SJCRH30 (cell line): ENCODE results near the gene NUP58. TPM values are rescaled to one million over a fixed set of nuclear protein-coding genes. Genes with fewer than 3 reads are reported as not detected.

ENCODE experiments used
- DNase-seq, 2 experiments: peaks; one replicate each; pipeline ENCODE4 v3.0.0-alpha.2; 2015 to 2020
- H3K27ac ChIP-seq: fragments of 250-450 bp; sonication (Bioruptor Pico); 2 replicates; pipeline ENCODE4 v1.5.1; 2020; ENCODE audit warnings: mild to moderate bottlenecking, moderate library complexity
- H3K27me3 ChIP-seq: fragments of 250-450 bp; sonication (Bioruptor Pico); 2 replicates; pipeline ENCODE4 v1.5.1; 2020; ENCODE audit warnings: mild to moderate bottlenecking, moderate library complexity
- H3K36me3 ChIP-seq: fragments of 250-450 bp; sonication (Bioruptor Pico); 2 replicates; pipeline ENCODE4 v1.5.1; 2020; ENCODE audit warnings: mild to moderate bottlenecking, moderate library complexity
- H3K4me1 ChIP-seq: fragments of 250-450 bp; sonication (Bioruptor Pico); 2 replicates; pipeline ENCODE4 v1.5.1; 2020; ENCODE audit warnings: mild to moderate bottlenecking, moderate library complexity
- H3K4me3 ChIP-seq: fragments of 250-450 bp; sonication (Bioruptor Pico); 2 replicates; pipeline ENCODE4 v1.5.1; 2020; ENCODE audit warnings: mild to moderate bottlenecking, moderate library complexity
- H3K9me3 ChIP-seq: fragments of 250-450 bp; sonication (Bioruptor Pico); replicated peaks from 2 replicates; pipeline ENCODE4 v1.5.1; 2020; ENCODE audit warnings: mild to moderate bottlenecking, moderate library complexity
- total RNA-seq: library from RNA; depleted of rRNA; stranded (reverse); fragments of >200 nt; shearing (Covaris generic); gene quantifications from 2 replicates; pipeline ENCODE4 v1.2.3, GENCODE V29; 2014; rRNA removed

The NUP58 gene
- total RNA-seq, result 109 and 124 TPM in 2 replicates

GRCh38 chr13:25301347-25302113, at the start of gene NUP58:
NUP58 (plus strand) TSS chr13:25301625; CDS start chr13:25301774, 149 bp downstream.
- no peaks in the 10 kb centered on the region for H3K9me3 ChIP-seq
- peaks cover 23% of the 10 kb centered on the region for H3K36me3 ChIP-seq
- peak within 1 kb of the TSS; percentile 83 for H3K27ac ChIP-seq
- H3K4me1 ChIP-seq, result peaks cover 3% of the 10 kb centered on the region; the same call in 1 of the 2 replicates
- H3K27me3 ChIP-seq, result no peaks in the 10 kb centered on the region
- H3K4me3 ChIP-seq, result peak within 1 kb of the TSS; percentile 80
- peak; percentile 96 for DNase-seq

- Histone ChIP-seq H3K4me3 (no peak overlapping the region), H3K9me3 (no peaks in the 10 kb centered on the region), H3K27ac (no peak overlapping the region), H3K4me1 (no peaks in the 10 kb centered on the region), H3K36me3 (peaks cover 18% of the 10 kb centered on the region), H3K27me3 (no peaks in the 10 kb centered on the region)
- no peak for DNase-seq
These were observed 49.2 kb upstream of the NUP58 start for GRCh38 chr13:25252225-25252624.

GRCh38 chr13:25252752-25253151, 48.7 kb upstream of the NUP58 start:
- Histone ChIP-seq H3K36me3 (peaks cover 22% of the 10 kb centered on the region), H3K9me3 (no peaks in the 10 kb centered on the region), H3K4me1 (no peaks in the 10 kb centered on the region), H3K27me3 (no peaks in the 10 kb centered on the region), H3K27ac (no peak overlapping the region), H3K4me3 (no peak overlapping the region)
- no peak for DNase-seq

GRCh38 chr13:25253702-25254101, 47.7 kb upstream of the NUP58 start:
- no peak for DNase-seq
- no peaks in the 10 kb centered on the region for H3K9me3 ChIP-seq
- H3K36me3 ChIP-seq, result peaks cover 25% of the 10 kb centered on the region

GRCh38 chr13:25262261-25262660, 39.2 kb upstream of the NUP58 start:
- DNase-seq, result no peak
- Histone ChIP-seq H3K27me3 (no peaks in the 10 kb centered on the region), H3K4me3 (no peak overlapping the region), H3K4me1 (no peaks in the 10 kb centered on the region), H3K27ac (no peak overlapping the region), H3K9me3 (no peaks in the 10 kb centered on the region), H3K36me3 (peaks cover 35% of the 10 kb centered on the region)

More at GRCh38 chr13:25253702-25254101, 47.7 kb upstream of the NUP58 start:
- H3K27me3 ChIP-seq, result no peaks in the 10 kb centered on the region
- no peak overlapping the region for H3K4me3 ChIP-seq
- H3K4me1 ChIP-seq, result no peaks in the 10 kb centered on the region
- no peak overlapping the region for H3K27ac ChIP-seq

GRCh38 chr13:25266706-25267105, 34.7 kb upstream of the NUP58 start:
- no peak overlapping the region for H3K27ac ChIP-seq
- no peaks in the 10 kb centered on the region; the same call in 1 of the 2 replicates for H3K4me1 ChIP-seq
- no peaks in the 10 kb centered on the region for H3K9me3 ChIP-seq
- no peak for DNase-seq
- no peak overlapping the region for H3K4me3 ChIP-seq
- no peaks in the 10 kb centered on the region for H3K27me3 ChIP-seq
- H3K36me3 ChIP-seq, result peaks cover 28% of the 10 kb centered on the region

- Histone ChIP-seq H3K4me3 (no peak overlapping the region), H3K9me3 (no peaks in the 10 kb centered on the region), H3K27me3 (no peaks in the 10 kb centered on the region), H3K36me3 (peaks cover 20% of the 10 kb centered on the region), H3K4me1 (no peaks in the 10 kb centered on the region; the same call in 1 of the 2 replicates), H3K27ac (no peak overlapping the region)
- no peak for DNase-seq
These were observed 33.7 kb upstream of the NUP58 start for GRCh38 chr13:25267715-25268114.

GRCh38 chr13:25268561-25268960, 32.9 kb upstream of the NUP58 start:
- no peaks in the 10 kb centered on the region for H3K9me3 ChIP-seq
- no peak overlapping the region for H3K27ac ChIP-seq
- no peak for DNase-seq
- no peaks in the 10 kb centered on the region for H3K27me3 ChIP-seq
- no peaks in the 10 kb centered on the region; the same call in 1 of the 2 replicates for H3K4me1 ChIP-seq
- no peak overlapping the region for H3K4me3 ChIP-seq
- peaks cover 15% of the 10 kb centered on the region for H3K36me3 ChIP-seq

- Histone ChIP-seq H3K4me3 (no peak overlapping the region), H3K27ac (no peak overlapping the region), H3K9me3 (no peaks in the 10 kb centered on the region), H3K27me3 (no peaks in the 10 kb centered on the region), H3K4me1 (no peaks in the 10 kb centered on the region), H3K36me3 (peaks cover 9% of the 10 kb centered on the region; the same call in 1 of the 2 replicates)
- no peak for DNase-seq
These were observed 24.7 kb upstream of the NUP58 start for GRCh38 chr13:25276748-25277147.

- H3K9me3 ChIP-seq, result no peaks in the 10 kb centered on the region
- no peak overlapping the region for H3K4me3 ChIP-seq
- H3K4me1 ChIP-seq, result no peaks in the 10 kb centered on the region
- H3K27me3 ChIP-seq, result no peaks in the 10 kb centered on the region
- no peak for DNase-seq
- peaks cover 2% of the 10 kb centered on the region for H3K36me3 ChIP-seq
- no peak overlapping the region for H3K27ac ChIP-seq
These were observed 21.0 kb upstream of the NUP58 start for GRCh38 chr13:25280396-25280795.

- DNase-seq, result no peak
- Histone ChIP-seq H3K36me3 (peaks cover 2% of the 10 kb centered on the region), H3K4me3 (no peak overlapping the region), H3K27ac (no peak overlapping the region), H3K4me1 (no peaks in the 10 kb centered on the region), H3K27me3 (no peaks in the 10 kb centered on the region), H3K9me3 (no peaks in the 10 kb centered on the region)
These were observed 20.1 kb upstream of the NUP58 start for GRCh38 chr13:25281193-25281934.

- no peaks in the 10 kb centered on the region for H3K27me3 ChIP-seq
- H3K9me3 ChIP-seq, result no peaks in the 10 kb centered on the region
- no peaks in the 10 kb centered on the region for H3K4me1 ChIP-seq
- H3K4me3 ChIP-seq, result no peak overlapping the region
- no peak overlapping the region for H3K27ac ChIP-seq
- peaks cover 2% of the 10 kb centered on the region for H3K36me3 ChIP-seq
- no peak for DNase-seq
These were observed 19.5 kb upstream of the NUP58 start for GRCh38 chr13:25281935-25282332.

- H3K27me3 ChIP-seq, result no peaks in the 10 kb centered on the region
- DNase-seq, result peak; percentile 38 to 64
- no peaks in the 10 kb centered on the region for H3K4me1 ChIP-seq
- H3K36me3 ChIP-seq, result no peaks in the 10 kb centered on the region; the same call in 1 of the 2 replicates
- H3K4me3 ChIP-seq, result peak overlapping the region; percentile 78
- peak overlapping the region; percentile 49 for H3K27ac ChIP-seq
- no peaks in the 10 kb centered on the region for H3K9me3 ChIP-seq
These were observed 15.0 kb upstream of the NUP58 start for GRCh38 chr13:25286308-25286968.

- H3K27me3 ChIP-seq, result no peaks in the 10 kb centered on the region
- no peaks in the 10 kb centered on the region for H3K9me3 ChIP-seq
- peak; percentile 93 to 94 for DNase-seq
- H3K4me1 ChIP-seq, result no peaks in the 10 kb centered on the region
- no peaks in the 10 kb centered on the region; the same call in 1 of the 2 replicates for H3K36me3 ChIP-seq
- peak within 1 kb of the TSS; percentile 78 for H3K4me3 ChIP-seq
- H3K27ac ChIP-seq, result peak within 1 kb of the TSS; percentile 49
These were observed 14.2 kb upstream of the NUP58 start, which contains the start of gene MTMR6 for GRCh38 chr13:25286969-25287961. MTMR6 (minus strand) TSS chr13:25287488; CDS start chr13:25287247, 241 bp downstream.
